ENCODE results near the gene SIPA1L3. TPM values are rescaled to one million over a fixed set of nuclear protein-coding genes. Genes with fewer than 3 reads are reported as not detected.

SIPA1L3 gene
- total RNA-seq, 3 donors from 2014 or later: 93.6 to 173 (median 144) TPM

DNA sequence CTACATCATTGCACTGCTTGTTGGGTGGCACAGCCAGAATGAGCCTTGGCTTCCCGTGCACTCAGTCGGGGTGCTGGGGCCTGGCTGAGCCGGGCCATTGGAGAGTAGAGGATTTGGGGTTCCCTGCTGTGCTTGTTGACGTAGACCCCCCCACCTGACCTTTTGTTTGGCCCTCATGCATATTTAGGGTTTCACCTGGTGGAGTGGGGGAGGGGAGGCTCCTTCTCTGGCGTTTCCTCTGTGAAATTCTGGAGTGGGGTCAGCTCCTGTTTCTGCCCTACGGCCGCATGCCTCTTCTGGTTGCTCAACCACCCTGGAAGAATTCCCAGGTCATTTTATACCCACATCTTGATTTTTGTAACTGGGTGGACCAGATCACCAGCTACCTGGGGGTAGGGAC lies 82.8 kb downstream of the SIPA1L3 start:
- peaks cover 18% of the 10 kb centered on the region for H3K4me1 ChIP-seq (ENCODE audit: low read depth)
- no peaks in the 10 kb centered on the region for H3K9me3 ChIP-seq
- intact Hi-C loops (cut with DNase I, micrococcal nuclease): loop anchor here in 1 of 2 donors (10.0 kb wide), 1 partner anchor 85 kb away; the partner anchor contains the start of genes SIPA1L3 and WDR87
- DNase-seq (no peak), ATAC-seq (no peak)
- TF ChIP-seq, protein P1, sequence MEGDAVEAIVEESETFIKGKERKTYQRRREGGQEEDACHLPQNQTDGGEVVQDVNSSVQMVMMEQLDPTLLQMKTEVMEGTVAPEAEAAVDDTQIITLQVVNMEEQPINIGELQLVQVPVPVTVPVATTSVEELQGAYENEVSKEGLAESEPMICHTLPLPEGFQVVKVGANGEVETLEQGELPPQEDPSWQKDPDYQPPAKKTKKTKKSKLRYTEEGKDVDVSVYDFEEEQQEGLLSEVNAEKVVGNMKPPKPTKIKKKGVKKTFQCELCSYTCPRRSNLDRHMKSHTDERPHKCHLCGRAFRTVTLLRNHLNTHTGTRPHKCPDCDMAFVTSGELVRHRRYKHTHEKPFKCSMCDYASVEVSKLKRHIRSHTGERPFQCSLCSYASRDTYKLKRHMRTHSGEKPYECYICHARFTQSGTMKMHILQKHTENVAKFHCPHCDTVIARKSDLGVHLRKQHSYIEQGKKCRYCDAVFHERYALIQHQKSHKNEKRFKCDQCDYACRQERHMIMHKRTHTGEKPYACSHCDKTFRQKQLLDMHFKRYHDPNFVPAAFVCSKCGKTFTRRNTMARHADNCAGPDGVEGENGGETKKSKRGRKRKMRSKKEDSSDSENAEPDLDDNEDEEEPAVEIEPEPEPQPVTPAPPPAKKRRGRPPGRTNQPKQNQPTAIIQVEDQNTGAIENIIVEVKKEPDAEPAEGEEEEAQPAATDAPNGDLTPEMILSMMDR (IDR thresholded peaks at IDR 0.05): no peak
- no peaks in the 10 kb centered on the region for H3K36me3 ChIP-seq (ENCODE audit: low read depth)
- H3K4me3 ChIP-seq: no peak overlapping the region

DNA sequence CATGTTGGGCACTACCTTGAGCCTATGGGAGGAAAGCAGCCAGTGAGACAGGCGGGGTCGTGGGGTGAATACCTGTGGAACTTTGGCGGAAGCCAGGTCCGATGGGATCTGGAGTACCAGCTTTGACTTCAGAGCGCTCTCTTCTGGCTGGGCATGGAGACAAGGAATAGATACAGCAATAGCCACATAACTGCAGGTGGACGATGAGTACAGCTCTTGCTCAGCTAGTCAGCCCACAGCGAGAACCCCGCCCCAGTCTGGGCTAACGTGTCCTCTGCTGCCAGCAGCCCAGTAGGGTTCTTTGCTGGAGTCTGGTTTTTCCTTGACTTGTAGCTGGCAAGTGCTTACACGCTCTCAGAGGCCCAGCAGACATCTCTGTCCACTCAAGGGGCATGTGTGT lies 83.4 kb downstream of the SIPA1L3 start:
- H3K36me3 ChIP-seq (ENCODE audit: low read depth): no peaks in the 10 kb centered on the region
- TF ChIP-seq, protein P1 (IDR thresholded peaks at IDR 0.05): no peak
- no peak for DNase-seq
- intact Hi-C loops (cut with DNase I, micrococcal nuclease): no loop called here
- ATAC-seq: no peak
- peaks cover 18% of the 10 kb centered on the region for H3K4me1 ChIP-seq (ENCODE audit: low read depth)
- H3K9me3 ChIP-seq: no peaks in the 10 kb centered on the region
- H3K4me3 ChIP-seq: no peak overlapping the region

DNA sequence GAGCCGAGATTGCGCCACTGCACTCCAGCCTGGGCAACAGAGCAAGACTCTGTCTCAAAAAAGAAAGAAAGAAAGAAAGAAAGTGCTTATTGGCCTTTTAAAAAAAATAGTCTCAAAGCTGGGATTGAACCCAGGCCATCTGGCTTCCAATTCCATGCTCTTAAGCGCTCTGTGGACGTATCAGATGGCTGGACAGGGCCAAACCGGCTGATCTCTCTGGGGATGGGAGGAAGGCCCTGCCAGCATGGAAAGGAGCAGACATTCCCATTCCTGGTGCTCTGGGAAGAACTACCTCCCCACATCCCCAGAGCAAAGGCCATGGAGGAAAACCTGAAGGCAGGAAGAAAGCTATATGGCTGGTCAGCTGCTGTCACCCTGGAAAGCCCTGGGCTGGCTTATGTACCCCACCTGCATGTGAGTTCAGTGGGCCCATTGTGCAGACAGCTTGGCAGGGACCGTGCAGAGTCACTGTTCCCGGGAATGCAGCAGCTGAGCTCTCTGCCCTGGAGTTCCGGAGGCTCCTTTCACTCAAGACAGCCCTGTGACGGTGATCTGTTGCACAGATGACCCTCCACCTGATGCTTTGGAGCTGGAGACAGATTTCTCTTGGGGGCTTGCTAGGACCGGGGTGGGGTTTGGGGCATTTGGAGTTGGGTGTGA lies 84.3 kb downstream of the SIPA1L3 start:
- no peak for ATAC-seq
- intact Hi-C loops (cut with DNase I, micrococcal nuclease): no loop called here
- H3K4me3 ChIP-seq: no peak overlapping the region
- H3K4me1 ChIP-seq (ENCODE audit: low read depth): peaks cover 18% of the 10 kb centered on the region
- DNase-seq: no peak
- TF ChIP-seq, protein P1 (IDR thresholded peaks at IDR 0.05): no peak
- no peaks in the 10 kb centered on the region for H3K9me3 ChIP-seq
- H3K36me3 ChIP-seq (ENCODE audit: low read depth): no peaks in the 10 kb centered on the region

DNA sequence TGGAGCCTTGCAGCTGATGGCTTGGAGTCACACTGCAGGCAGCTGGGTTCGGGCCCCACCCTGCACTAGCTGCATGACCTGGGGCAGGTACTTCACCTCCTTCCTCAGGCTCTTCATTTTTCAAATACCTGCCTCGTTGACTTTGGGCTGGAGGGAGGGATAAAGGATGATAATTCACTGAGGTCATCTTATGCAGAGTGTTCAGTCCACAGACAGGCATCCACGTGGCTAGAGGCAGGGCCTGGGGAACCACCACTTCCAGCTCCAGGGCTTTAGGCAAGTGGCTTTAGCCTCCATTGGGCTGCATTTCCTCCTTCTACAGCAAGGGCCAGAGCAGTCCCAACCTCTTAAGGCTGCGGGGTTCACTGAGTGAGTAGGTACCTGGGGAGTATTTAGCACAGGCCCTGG lies 84.8 kb downstream of the SIPA1L3 start:
- no peaks in the 10 kb centered on the region for H3K36me3 ChIP-seq (ENCODE audit: low read depth)
- H3K4me1 ChIP-seq (ENCODE audit: low read depth): peaks cover 16% of the 10 kb centered on the region
- ATAC-seq (no peak), DNase-seq (no peak)
- H3K4me3 ChIP-seq: no peak overlapping the region
- H3K9me3 ChIP-seq: no peaks in the 10 kb centered on the region
- intact Hi-C loops (cut with DNase I, micrococcal nuclease): no loop called here
- TF ChIP-seq, protein P1 (IDR thresholded peaks at IDR 0.05): no peak

DNA sequence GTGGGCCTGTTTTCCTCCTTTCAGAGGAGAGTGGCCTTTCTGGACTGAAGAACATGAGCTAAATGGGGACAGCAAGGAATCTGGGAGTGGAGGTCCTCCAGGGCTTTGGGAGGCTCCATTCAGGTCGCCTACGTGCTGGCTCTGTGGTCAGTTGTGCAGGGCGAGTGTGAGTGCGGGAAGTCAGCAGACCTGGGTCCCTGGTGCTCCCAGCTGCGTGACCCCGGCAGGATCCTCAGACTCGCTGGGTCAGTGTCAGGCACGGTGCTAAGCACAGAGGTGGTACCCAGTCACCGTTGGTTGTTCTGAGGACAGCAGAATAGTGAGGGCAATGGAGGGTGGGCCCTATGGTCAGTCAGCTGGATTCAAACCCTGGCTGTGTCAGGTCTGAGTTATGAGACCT lies 85.8 kb downstream of the SIPA1L3 start:
- H3K4me3 ChIP-seq: no peak overlapping the region
- no peak for DNase-seq
- TF ChIP-seq, protein P1 (IDR thresholded peaks at IDR 0.05): no peak
- intact Hi-C loops (cut with DNase I, micrococcal nuclease): no loop called here
- ATAC-seq: no peak
- H3K9me3 ChIP-seq: no peaks in the 10 kb centered on the region
- no peaks in the 10 kb centered on the region for H3K36me3 ChIP-seq (ENCODE audit: low read depth)
- peaks cover 11% of the 10 kb centered on the region for H3K4me1 ChIP-seq (ENCODE audit: low read depth)

DNA sequence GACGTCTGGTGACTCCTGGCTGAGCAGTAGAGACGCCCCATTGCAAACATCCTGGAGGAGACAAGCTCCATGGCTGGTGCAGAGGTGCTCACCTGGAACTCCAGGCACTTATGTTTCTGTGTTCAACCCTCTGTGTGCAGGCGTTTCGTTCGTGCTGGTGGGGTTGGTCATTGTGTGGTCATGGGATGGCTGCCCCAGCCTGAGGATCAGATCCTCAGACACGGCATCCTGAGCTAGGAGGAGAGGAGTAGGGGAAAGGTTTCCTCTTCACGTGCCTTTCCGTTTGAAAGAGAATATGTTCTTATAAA lies 87.8 kb downstream of the SIPA1L3 start:
- Histone ChIP-seq H3K4me3 (no peak overlapping the region), H3K9me3 (no peaks in the 10 kb centered on the region), H3K4me1 (ENCODE audit: low read depth) (no peaks in the 10 kb centered on the region), H3K36me3 (ENCODE audit: low read depth) (no peaks in the 10 kb centered on the region)
- intact Hi-C loops (cut with DNase I, micrococcal nuclease): no loop called here
- ATAC-seq (no peak), DNase-seq (no peak)
- TF ChIP-seq, protein P1 (IDR thresholded peaks at IDR 0.05): no peak
